Stimulated activated CD4-positive, alpha-beta T cell treated with anti-CD3 and anti-CD28 coated beads, TNF-alpha, amount 100 ng/mL, for 48 hours (primary cell): ENCODE data around the gene OR8J3.
"Not testable (repeated sequence)": the region's sequence is repeated elsewhere in the genome, so short reads cannot be mapped to it uniquely, and the experiment has no call there.

Experiments
- DNase-seq, 3 donors: peaks; one replicate each; pipeline ENCODE4 v3.0.0-alpha.2; 2020; ENCODE audit warnings: low read depth in 3 of 3

The OR8J3 gene

GRCh38 chr11:56140151-56140661, at the start of gene OR8J3:
Gene OR8J3 (minus strand): TSS chr11:56140201. CDS start chr11:56137718, 2,483 bp downstream.
- no peak for DNase-seq

GRCh38 chr11:56188602-56189001, 48.6 kb upstream of the OR8J3 start:
- no peak for DNase-seq

- DNase-seq, result no peak
Measured at GRCh38 chr11:56183459-56183858, 43.5 kb upstream of the OR8J3 start.

- DNase-seq, result no peak
Measured at GRCh38 chr11:56176318-56176717, 36.3 kb upstream of the OR8J3 start, which contains the start of gene OR5J2. Gene OR5J2 (plus strand): TSS chr11:56176618. CDS start chr11:56176618, 0 bp downstream.

DNA sequence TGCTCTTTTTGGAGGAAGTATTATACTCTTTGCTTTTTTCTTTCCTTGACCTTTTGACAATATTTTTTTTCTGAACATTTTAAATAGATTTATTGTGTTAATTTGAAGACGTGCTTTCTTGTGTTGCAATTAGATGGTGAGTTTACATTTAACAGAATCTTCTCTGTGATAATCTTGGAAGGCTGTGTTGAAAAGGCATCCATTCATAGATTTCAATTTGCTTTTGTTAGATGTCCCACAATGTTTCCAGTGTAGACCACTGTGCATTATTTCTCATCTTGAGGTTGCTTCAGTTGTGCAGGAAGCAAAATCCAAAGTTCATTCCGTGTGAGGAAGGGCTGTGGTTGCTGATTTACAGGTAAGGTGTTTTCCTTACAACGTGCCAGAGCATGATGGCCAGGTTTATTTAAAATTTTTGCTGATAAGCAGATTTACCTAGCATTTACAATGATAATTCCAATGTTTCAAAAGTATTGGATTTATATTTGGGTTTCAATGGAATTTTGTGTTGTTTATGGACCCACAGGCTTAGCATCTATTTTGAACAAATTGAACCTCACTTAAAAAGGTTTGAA, 32.3 kb upstream of the OR8J3 start:
- no peak for DNase-seq

- no peak for DNase-seq
Measured at GRCh38 chr11:56163804-56164203, 23.8 kb upstream of the OR8J3 start.

GRCh38 chr11:56160217-56160616, 20.2 kb upstream of the OR8J3 start, which contains the start of gene OR8K5:
Gene OR8K5 (minus strand): TSS chr11:56160317. CDS start chr11:56160317, 0 bp downstream.
- DNase-seq, result no peak

- no peak for DNase-seq
Measured at GRCh38 chr11:56152333-56152732, 12.3 kb upstream of the OR8J3 start.

DNA sequence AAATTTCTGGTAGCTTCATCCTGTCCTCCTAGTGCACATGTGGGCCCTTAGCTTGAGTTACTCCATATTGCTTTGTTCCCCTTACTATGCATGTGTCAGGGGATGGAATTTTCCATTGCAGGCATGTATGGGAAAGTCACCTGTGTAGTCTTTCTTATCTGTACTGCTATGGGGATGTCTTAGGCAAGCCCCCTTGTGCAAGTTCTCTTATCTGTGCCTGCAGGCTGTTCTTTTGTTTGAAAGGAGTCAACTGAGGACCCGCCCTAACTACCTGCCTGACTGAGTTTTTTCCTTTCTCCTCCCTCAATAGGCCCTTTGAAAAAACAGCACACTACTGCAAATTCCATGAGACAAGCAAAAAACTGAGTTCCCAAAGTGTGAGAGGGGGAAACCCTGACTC, 11.4 kb upstream of the OR8J3 start:
- DNase-seq, result no peak

GRCh38 chr11:56143681-56144080, 3.7 kb upstream of the OR8J3 start:
- DNase-seq, result not testable (repeated sequence)

- DNase-seq, result no peak
Measured at GRCh38 chr11:56122073-56122472, 17.9 kb downstream of the OR8J3 start, which contains the start of gene OR8H3. Gene OR8H3 (plus strand): TSS chr11:56122373. CDS start chr11:56122373, 0 bp downstream.

DNA sequence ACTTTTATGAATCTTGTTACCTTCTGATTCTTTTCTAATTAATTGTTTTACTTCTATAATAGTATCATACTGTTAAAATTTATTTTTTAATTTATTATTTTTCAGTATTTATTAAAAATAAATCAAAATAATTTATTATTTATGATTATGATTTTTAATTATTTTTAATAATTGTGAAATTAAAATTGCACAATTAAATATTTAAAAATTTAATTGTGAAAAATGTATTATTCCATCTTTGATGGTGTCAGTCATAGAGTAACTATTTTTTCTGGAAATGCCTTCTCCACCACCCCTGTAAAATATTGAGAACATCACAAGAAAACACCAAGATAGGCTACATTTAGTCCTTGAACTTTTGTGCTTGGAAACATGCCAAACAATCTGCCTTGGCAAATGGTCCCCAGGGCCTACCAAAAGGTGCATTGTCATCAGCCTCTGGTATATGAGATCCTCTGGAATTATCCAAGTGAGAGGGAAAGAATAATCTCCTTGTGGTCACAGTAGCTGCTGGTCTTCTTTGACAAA, 36.7 kb downstream of the OR8J3 start, which contains the start of gene OR8H2:
Gene OR8H2, plus strand, starts transcription at position 478 of the 528 bp plus-strand sequence. CDS start 1,356 bp downstream, outside the sequence.
- DNase-seq, result no peak

DNA sequence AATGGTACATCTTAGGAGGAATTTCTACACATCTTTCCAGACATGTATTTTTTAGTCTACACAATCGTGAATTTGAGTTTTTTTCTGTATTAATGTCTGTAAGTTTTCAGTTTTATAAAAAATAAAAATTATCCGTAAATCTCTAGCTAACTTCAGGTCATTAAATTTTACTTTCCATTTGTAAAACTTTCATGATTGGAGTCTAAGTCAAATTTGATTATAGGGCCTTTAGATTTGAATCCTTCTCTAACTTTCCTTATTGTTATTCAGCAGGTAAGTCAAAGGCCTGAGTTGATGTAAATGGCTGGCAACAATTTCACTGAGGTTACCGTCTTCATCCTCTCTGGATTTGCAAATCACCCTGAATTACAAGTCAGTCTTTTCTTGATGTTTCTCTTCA, 47.0 kb downstream of the OR8J3 start, which contains the start of gene OR8I2:
Gene OR8I2, plus strand, starts transcription at position 301 of the 400 bp plus-strand sequence. Its CDS starts 0 bp downstream, at position 301.
- no peak for DNase-seq

- DNase-seq, result no peak
Measured at GRCh38 chr11:56089697-56090096, 50.3 kb downstream of the OR8J3 start.
